G401 (cell line): ENCODE results near the gene F10. TPM values are rescaled to one million over a fixed set of nuclear protein-coding genes. Genes with fewer than 3 reads are reported as not detected.
A peak's percentile ranks its signal among the peaks of the same experiment; 100 is the strongest.

Source experiments
- DNase-seq: peaks from one replicate; pipeline ENCODE4 v3.0.0-alpha.2; 2015; ENCODE audit warnings: low spot score
- in situ Hi-C: cut with HindIII; loops from 2 replicates; pipeline ENCODE4 v1.10.0; 2016; ENCODE audit warnings: low sequenced_read_pairs, mixed read lengths
- total RNA-seq: library from RNA; depleted of rRNA; stranded (reverse); fragments of >200 nt; shearing (Covaris generic); gene quantifications from 2 replicates; pipeline ENCODE4 v1.2.3, GENCODE V29; 2014

The F10 gene
- total RNA-seq, 1 experiment from 2014 or later: not detected

DNA sequence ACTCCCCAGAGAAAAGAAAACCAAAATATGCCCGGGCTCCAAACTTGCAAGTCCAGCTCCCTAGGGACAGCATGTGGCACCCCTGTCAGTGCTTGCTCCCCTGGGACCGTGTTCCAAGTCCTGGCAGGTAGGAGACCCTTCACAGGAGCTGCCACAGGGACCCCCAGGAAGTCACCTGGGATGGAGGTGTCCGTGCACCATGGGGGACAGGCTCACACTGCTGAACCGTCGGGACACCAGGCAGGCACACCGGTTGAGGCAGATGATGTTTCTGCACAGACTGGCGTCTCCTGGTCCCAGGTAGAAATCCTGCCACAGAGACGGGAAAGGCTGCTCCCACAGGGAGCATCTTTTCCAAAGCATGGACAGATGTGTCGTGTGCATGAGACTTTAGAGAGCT, 24.2 kb downstream of the F10 start:
- in situ Hi-C loops: no loop called here
- DNase-seq: no peak

DNA sequence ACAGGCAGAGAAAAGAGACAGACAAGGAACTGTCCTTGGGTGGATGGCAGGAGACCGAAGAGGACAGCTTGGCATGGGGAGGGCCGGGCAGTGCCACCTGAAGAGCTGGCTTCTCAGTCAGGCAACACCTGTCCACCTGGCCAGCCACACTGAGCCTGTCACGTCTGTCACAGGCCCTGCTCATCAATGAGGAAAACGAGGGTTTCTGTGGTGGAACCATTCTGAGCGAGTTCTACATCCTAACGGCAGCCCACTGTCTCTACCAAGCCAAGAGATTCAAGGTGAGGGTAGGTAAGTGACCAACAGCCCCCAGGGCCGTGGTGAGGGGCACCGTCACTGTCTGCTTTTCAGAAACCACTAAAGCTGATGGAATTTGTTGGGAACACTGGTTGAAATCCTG, 24.6 kb downstream of the F10 start:
- in situ Hi-C loops: no loop called here
- DNase-seq: peak; percentile 57

DNA sequence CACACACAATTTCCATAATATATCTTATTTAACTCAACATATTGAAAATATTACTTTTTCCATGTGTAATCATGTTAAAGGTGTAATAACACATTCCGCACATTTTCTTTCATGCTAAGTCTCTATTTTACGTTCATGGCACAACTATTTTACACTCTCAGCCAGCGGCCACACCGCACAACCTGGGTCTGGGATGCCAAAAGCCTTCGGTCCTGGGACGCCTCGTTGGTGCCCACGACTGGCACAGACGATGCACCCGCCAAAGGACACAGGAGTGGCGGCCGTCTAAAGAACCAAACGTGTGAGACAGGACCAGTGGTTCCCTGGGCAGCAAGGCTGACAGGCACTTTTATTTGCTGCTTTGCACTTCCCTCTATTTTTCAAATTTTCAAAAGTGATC, 25.8 kb downstream of the F10 start:
- DNase-seq: no peak
- in situ Hi-C loops: no loop called here

DNA sequence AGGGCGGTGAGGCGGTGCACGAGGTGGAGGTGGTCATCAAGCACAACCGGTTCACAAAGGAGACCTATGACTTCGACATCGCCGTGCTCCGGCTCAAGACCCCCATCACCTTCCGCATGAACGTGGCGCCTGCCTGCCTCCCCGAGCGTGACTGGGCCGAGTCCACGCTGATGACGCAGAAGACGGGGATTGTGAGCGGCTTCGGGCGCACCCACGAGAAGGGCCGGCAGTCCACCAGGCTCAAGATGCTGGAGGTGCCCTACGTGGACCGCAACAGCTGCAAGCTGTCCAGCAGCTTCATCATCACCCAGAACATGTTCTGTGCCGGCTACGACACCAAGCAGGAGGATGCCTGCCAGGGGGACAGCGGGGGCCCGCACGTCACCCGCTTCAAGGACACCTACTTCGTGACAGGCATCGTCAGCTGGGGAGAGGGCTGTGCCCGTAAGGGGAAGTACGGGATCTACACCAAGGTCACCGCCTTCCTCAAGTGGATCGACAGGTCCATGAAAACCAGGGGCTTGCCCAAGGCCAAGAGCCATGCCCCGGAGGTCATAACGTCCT, 26.4 kb downstream of the F10 start:
- no peak for DNase-seq
- in situ Hi-C loops: no loop called here

DNA sequence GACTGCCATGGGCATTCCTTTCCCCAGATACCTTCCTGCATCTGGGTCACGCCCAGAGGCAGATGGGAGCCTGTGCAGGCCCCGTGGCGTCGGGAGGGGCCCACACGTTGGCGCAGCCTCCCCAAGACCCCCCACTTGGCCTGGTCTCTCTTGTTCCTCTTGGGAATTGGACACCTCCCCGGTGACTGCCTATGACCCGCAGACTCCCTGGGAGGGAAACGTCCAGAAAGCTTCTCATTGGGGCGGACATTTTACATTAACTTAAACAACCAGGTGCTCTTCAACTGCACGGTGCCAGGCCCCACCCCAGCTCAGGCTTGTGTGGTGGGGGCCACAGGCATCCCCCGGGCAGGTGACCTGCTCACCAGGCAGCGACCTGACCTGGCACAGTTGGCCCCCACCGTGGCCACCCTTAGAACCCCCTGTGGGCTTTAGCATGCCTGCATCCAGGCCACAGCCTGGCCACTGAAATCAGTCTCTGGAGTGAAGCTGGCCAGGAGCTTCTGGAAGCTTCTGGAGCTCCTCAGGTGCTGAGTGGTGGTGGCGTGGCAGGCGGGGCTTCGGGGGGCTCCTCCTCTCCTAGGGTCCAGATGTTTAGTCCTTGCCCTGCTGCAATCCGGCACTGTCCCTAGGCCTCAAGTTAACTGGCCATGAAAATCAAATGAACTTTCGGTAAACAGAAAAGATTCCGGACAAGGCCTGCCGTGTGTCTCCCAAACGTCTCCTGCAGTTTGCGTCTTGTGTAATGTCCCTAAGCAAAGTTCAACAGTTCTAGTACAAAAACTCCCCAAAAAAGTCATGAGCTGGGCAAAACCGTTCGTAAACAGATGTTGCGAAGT, 27.3 kb downstream of the F10 start:
- DNase-seq: no peak
- in situ Hi-C loops: no loop called here

DNA sequence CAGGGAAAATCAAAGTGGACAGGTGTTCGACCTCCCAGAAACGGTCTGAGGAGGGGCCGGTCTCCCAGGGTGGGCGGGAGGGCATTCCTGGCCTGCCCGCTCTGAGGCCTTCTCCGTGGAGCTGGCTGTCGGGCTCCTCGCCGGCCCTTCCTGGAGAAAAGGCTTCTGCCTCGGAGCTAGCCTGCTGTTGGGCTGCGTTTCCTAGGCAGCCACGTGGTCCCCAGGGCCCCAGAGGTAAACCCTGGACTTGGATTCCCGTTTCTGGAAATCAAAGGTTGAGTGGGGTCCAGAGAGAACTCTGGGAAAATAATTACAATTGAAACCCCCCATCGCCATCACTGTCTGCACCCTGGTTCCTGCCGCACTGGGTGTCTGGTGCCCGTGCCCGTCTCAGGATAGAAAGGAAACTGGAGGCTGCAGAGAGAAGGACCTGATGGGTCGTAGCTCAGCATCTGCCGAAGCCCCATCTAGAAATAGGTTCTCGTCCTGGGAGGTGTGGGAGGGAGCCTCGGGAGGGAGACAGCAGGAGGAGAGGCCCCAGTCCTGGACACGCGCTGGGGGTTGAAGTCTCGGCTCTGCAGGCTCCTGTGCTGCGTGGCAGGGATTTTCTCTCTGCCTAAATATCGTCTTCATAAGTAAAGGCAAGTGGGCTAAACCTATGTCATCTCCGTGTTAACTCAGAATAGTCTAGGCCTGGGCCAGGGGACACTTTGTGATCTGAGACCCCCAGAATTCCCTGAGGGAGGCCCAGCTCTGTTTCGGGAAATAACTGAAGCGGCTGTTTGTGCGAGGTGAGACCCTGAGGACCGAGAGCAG, 28.2 kb downstream of the F10 start:
- in situ Hi-C loops: no loop called here
- DNase-seq: no peak

DNA sequence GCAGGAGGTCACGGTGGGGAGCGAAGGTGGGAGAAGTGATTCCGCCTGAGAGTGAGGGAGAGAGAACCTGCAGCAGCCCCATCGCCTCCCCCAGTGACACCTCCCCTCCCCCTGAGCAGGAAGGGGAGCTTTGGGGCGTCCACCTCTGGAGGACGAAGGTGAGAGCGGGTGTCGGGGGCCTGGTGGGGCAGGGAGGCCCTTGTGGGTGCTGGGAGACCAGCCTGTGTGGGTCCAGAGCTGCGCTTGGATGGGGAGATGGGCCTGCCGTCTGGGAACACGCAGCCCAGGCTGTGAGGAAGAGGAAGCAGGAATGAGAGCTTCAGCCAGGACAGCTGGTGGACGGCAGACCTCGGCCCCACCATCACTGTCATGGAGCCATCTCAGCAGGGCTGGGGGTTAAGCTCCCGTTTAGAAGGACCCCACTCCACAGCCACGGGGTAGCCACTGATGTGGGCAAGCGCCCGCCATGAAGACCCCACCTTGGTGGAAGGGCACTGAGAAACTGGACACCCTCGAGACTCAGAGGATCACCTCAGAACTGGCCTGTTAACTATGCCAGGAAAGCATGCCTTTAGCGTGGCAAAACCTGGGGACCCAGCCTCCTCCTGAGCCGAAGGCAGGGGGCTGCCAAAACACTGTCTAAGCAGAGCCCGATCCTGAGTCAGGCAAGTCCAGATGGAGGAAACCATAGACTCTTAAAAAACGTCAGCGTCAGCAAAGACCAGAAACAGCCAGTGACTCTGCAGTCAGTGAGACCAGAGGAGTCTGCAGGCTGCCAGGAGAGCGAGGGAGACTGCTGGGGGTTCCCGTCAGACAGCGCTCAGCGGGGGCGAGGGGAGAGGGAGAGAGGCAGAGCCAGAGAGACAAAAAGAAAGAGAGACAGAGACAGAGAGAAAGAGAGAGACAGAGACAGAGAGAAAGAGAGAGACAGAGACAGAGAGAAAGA, 29.4 kb downstream of the F10 start:
- in situ Hi-C loops: no loop called here
- no peak for DNase-seq

DNA sequence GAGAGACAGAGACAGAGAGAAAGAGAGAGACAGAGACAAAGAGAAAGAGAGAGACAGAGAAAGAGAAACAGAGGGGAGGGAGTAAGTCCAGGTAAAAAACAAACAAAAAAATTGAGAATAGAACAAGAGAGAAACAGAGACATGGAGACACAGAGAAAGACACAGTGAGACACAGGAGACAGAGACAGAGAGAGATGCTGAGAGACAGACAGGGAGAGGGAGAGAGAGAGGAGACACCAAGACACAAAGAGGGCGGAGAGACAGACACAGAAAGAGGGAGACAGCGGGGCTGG, 30.0 kb downstream of the F10 start:
- in situ Hi-C loops: no loop called here
- no peak for DNase-seq

DNA sequence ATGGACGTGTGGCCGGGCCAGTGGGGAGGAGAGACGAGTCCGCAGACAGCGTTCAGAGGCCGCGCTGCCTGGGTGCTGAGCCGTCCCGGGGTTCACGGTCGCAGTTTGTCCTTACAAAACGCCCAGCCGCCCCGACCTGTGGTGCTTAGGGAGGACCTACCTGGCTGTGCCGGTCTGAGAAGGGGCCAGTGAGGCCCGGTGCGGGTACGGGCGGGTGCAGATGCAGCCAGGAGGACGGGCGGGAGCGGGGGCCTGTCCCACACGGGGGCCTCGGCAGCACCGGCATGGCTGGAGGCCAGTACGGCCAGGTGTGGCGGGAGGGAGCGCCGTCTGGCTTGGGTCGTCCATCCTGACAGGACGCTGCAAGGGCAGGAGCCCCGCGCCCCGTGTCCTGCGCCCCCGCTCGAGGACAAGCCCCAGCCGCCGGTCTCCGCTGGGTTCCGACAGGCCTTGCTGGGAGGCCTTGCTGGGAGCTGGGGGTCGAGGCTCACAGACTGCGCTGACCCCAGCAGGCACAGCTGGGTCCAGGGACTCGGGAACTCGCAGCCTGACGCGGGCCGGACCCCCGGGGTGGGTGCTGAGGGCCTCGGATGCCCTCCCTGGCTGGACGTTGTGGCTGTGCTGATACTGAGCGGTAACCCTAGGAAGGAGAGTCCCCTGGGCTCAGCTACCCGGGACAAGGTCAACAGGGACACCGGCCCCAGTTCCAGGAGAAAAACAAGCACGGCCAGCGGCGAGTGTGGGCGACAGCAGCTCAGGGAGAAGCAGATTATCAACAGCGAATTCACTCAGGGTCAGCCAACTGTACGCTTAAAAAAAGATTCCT, 30.6 kb downstream of the F10 start:
- peak; percentile 34 for DNase-seq
- in situ Hi-C loops: no loop called here

DNA sequence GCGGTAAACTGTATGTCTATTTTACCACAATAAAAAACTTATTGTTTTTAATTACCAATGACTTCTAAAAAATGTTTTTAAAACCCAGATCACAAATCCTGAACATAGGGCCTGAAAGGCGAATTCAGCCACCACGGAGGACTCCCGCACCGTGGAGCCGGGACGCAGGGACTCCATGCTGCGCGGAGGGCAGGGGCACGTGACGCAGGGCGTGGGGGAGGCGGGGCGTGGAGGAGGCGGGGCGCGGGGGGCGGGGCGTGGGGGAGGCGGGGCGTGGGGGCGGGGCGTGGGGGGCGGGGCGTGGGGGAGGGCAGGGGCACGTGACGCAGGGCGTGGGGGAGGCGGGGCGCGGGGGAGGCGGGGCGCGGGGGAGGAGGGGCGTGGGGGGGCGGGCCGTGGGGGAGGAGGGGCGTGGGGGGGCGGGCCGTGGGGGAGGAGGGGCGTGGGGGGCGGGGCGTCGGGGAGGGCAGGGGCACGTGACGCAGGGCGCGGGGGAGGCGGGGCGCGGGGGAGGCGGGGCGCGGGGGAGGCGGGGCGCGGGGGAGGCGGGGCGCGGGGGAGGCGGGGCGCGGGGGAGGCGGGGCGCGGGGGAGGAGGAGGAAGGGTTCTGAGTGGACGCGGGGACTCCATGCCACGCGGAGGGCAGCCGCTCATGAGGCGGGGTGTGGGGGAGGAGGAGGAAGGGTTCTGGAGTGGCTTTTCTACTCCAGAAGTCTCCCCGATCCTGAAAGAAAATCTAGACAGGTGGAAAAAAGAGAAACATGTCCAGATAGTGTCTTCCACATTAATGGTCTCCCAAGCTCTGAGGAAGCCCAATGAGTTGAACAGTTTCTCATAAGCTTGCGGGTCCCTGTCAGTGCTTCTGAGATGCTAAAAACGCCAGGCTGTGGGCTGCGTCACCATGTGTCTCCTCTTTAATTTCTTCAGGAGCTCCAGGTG, 31.5 kb downstream of the F10 start:
- peak; percentile 80 for DNase-seq
- in situ Hi-C loops: no loop called here

DNA sequence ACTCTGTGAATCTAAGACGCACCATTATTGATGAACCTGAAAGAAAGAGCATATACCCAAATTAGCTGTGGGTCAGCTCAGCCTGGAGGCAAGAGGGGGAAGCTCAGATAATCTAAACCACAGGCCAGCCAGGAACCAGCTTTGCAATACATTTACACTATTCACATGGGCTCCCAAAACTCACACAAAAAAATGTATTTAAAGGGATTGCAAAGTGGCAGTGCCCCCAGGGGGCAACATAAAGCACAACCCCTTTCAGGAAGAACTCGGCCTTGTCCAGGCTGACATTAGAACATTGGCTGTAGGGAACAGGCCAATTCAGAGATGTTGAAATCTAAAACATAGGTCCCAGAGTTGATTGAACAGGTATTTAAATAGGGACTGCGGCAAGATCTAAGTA, 32.6 kb downstream of the F10 start:
- in situ Hi-C loops: no loop called here
- DNase-seq: no peak

DNA sequence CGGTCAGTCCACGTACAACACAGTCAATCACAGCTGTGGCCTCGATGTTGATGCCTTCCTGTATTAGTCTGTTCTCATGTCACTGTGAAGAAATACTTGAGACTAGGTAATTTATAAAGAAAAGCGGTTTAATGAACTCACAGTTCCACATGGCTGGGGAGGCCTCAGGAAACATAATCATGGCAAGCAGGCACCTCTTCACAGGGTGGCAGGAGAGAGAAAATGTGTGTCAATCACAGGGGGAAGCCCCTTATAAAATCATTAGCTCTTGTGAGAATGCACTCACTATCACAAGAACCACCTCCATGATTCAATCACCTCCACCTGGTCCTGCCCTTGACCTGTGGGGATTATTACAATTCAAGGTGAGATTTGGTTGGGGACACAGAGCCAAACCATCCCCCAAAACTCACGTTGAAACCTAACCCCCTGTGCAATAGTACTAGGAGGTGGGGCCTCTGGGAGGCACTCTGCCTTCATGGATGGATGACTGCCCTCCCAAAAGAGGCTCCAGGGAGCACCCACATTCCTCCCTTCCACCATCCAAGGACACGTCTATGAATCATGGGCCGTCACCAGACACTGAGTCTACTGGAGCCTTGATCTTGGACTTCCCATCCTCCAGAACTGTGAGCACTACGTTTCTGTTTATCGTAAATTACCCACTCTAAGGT, 33.5 kb downstream of the F10 start:
- in situ Hi-C loops: no loop called here
- DNase-seq: no peak

DNA sequence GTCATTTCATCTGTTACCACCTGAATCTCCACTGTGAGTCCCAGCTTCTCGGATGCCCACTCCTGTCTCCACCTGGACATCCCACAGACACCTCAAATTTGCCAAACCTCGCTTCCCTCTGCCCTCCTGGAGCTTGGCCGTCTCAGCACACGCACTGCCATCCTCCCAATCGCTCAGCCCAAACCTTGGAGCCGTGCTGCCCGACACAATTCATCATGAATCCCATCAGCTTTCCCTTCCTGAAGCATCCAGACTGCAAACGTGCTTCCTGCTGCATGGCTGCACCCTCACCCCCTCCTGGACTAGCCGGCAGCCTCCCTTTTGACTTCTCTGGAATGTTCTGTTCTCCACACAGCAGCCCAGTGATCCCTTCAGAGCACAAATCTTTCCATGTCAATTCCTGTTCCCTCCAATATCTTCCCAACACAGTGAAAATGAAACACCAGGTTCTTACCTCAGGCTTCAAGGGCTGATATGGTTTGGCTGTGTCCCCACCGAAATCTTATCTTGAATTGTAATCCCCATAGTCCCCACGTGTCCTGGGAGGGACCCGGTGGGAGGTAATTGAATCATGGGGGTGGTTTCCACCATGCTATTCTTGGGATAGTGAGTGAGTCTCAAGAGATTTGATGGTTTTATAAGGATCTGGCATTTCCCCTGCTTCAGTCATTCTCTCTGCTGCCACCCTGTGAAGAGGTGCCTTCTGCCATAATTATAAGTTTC, 34.8 kb downstream of the F10 start:
- in situ Hi-C loops: no loop called here
- DNase-seq: no peak

DNA sequence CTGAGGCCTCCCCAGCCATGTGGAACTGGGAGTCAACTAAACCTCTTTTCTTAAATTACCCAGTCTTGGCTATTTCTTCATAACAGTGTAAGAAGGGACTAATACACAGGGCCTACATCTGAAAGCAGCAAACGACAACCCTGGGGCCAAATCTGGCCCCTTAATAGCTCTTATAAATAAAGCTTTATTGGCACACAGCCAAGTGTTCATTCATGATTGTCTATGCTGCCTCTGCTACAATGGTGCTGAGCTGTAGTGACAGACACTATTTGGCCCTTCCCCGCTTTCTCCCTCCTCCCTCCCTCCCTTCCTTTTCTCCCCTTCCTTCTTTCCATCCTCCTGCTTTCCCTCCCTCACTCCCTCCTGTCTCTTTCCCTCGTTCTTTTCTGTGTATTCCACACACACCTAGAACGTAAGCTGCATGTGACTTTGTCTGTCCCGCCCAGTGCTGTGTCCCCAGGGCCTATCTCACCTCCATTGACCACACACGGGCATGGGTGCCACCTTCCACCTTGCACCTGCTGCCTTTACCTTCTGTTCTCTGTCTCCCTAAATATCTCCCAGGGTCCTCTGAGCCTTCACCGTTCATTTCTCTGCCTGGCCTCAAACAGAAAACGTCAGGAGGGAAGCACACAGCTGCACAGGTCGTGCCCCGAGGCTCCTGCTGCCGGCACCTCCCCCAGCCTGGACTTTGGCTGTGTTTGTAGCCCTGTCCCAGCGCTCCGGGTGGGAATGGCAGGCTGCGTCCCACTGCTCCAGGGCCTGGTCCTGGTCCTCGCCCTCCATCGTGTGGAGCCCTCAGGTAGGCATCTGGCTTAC, 35.5 kb downstream of the F10 start, which contains the start of gene PROZ:
Gene PROZ, plus strand, starts transcription at position 720 of the 819 bp plus-strand sequence. Its CDS starts 13 bp downstream, at position 733.
- no peak for DNase-seq
- in situ Hi-C loops: no loop called here

DNA sequence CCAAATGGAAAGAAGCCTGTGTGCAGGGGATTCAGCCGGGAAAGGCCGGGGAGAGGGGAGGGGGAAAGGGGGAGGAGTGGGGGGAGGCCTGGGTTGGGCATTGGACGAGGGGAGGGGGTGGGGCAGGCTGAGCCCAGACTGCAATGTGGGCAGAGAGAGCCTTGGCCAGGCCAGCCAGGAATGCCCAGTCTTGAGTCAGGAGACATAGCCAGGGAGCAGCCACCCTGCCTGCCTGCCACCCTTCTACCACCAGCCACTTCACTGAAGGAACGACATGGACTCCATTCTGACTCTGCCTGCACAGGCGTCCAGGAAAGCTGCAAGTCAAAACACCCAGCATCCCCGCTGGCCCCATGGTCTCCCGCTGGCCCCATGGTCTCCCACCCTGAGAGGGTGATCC, 36.3 kb downstream of the F10 start:
- DNase-seq: no peak
- in situ Hi-C loops: no loop called here

DNA sequence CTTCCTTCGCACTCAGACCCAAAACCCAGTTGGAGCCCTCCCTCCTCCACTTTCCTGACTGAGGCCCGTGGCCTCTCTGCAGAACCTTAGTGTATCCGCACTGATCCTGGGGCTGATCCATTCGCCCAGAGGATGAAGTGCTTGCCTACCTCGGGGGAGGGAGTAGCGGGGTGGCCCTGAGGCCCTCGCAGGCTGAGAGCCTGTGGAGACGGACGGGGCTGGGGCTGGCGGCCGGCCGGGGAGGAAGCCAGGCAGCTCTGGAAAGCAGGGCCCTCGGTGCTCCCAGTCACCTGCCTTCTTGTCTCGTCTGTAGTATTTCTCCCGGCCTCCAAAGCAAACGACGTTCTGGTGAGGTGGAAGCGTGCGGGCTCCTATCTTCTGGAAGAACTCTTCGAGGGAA, 37.1 kb downstream of the F10 start:
- no peak for DNase-seq
- in situ Hi-C loops: no loop called here
